ENCODE data around the gene SAG. TPM values are rescaled to one million over a fixed set of nuclear protein-coding genes. Genes with fewer than 3 reads are reported as not detected.

The SAG gene
- total RNA-seq, 1 donor from 2014 or later, result not detected

DNA sequence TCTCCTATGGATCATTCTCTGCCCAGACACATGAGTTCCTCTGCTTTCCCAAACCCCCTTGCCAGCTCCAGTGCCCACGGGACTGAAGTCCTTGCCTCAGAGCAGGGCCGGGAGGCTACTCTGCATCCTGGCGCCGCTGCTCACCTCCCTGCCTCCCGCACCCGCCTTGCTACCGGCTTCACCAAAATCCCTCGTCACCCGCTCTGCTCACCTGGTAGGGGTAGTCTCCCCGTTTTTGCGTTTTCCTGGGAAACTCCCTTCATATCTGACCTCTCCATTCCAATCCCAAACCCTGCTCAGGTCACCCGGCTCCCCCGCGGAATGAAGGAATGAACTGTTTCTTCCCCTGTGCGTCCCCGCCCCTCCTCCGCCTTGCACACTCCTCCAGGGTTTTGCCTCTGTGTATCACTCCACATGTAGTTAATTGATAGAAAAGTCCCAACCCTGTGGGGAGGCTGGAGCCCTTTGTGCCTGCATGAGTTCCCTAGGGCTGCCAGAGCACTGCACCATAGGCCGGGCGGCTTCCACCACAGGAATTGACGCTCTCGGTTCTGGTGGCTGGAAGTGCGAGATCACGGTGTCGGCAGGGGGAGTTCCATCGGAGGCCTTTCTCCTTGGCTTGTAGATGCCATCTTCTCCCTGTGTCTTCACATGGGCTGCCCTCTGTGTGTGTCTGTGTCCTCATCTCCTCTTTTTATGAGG, 44.7 kb downstream of the SAG start:
- Mint-ChIP-seq H3K27me3 (ENCODE audit: unreplicated experiment) (peaks cover 12% of the 10 kb centered on the region), H3K27ac (ENCODE audit: unreplicated experiment) (no peak overlapping the region), H3K9me3 (ENCODE audit: unreplicated experiment) (peaks cover 12% of the 10 kb centered on the region), H3K4me3 (ENCODE audit: unreplicated experiment) (peak overlapping the region; percentile 21), H3K4me1 (ENCODE audit: low read depth, unreplicated experiment) (peaks cover 13% of the 10 kb centered on the region), H3K36me3 (ENCODE audit: unreplicated experiment) (peaks cover 5% of the 10 kb centered on the region)
- no peak for DNase-seq
- TF ChIP-seq, protein P1, sequence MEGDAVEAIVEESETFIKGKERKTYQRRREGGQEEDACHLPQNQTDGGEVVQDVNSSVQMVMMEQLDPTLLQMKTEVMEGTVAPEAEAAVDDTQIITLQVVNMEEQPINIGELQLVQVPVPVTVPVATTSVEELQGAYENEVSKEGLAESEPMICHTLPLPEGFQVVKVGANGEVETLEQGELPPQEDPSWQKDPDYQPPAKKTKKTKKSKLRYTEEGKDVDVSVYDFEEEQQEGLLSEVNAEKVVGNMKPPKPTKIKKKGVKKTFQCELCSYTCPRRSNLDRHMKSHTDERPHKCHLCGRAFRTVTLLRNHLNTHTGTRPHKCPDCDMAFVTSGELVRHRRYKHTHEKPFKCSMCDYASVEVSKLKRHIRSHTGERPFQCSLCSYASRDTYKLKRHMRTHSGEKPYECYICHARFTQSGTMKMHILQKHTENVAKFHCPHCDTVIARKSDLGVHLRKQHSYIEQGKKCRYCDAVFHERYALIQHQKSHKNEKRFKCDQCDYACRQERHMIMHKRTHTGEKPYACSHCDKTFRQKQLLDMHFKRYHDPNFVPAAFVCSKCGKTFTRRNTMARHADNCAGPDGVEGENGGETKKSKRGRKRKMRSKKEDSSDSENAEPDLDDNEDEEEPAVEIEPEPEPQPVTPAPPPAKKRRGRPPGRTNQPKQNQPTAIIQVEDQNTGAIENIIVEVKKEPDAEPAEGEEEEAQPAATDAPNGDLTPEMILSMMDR (IDR thresholded peaks at IDR 0.05; ENCODE audit: partially characterized antibody, unreplicated experiment), result no peak

DNA sequence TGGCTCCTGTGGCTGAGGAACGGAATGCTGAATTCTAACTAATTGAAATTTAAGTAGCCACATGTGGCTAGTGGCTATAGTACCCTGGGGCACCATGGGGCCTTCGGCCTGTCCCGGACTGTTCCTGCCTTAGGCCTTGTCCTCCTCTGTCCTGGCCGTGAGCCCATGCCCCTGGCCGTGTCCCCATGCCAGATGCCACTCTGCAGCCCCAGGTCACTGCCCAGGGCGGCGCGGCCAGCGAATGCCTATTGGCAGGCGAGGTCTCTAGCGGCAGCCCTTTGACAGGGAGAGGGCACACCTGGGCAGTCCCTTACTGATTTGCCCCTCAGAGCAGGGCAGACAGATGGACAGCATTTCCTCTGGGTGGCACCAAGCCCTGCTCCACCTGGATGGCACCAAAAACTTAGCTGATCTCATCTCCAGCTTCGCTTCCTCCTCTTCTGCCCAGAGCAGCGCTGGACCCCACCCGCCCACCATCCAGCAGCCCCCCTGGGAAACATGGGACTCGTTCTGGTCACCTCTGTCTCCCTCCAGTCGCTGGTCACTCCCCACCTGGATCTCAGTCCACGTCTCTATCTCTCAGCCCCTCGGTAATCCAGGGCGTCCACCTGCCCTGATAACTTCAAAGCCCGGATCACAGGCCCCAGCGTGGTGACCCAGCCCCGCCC, 45.6 kb downstream of the SAG start:
- DNase-seq, result no peak
- H3K4me3 Mint-ChIP-seq (ENCODE audit: unreplicated experiment), result peak overlapping the region; percentile 93
- peaks cover 9% of the 10 kb centered on the region for H3K9me3 Mint-ChIP-seq (ENCODE audit: unreplicated experiment)
- TF ChIP-seq, protein P1 (IDR thresholded peaks at IDR 0.05; ENCODE audit: partially characterized antibody, unreplicated experiment), result no peak
- H3K27ac Mint-ChIP-seq (ENCODE audit: unreplicated experiment), result peak overlapping the region; percentile 53
- H3K36me3 Mint-ChIP-seq (ENCODE audit: unreplicated experiment), result no peaks in the 10 kb centered on the region
- peaks cover 12% of the 10 kb centered on the region for H3K27me3 Mint-ChIP-seq (ENCODE audit: unreplicated experiment)
- H3K4me1 Mint-ChIP-seq (ENCODE audit: low read depth, unreplicated experiment), result peaks cover 13% of the 10 kb centered on the region

DNA sequence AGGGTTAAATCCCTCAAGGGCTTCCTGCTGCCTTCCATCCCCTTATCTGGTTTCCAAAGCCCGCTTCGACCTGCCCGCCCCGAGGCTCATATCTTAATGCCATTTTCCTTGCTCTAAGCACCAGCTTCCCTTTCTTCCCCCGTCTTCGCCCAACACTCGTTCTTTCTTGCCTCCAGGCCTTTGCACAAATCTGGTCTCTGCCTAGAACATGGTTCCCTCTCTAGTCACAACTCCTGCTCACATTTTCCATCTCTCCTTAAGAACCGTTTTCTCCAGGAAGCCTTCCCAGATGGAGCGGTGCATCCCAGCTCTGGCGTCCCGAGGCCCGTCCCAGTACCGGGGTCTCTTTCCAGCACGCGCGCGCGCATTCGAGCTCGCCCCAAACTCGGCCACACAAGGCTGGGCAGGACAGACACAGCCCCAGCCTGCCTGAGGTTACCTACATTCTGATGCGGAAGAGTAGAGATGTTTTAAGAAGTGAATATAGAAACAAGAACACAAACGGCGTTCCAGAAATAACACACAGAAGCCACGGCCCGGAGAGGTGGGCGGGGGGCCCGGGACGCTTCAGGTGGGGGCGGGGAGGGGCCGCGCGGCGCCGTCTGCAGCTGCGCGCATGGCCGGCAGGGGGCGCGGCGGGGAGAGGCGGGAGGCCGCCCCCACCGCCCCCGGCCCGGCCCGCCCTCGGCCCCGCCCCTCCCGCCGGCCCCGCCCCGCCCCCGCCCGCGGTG, 46.3 kb downstream of the SAG start, which contains the start of gene DGKD:
Gene DGKD, plus strand, starts transcription at position 726 of the 731 bp plus-strand sequence. CDS start 25 bp downstream, outside the sequence.
- H3K27ac Mint-ChIP-seq (ENCODE audit: unreplicated experiment), result peak within 1 kb of the TSS; percentile 53
- H3K9me3 Mint-ChIP-seq (ENCODE audit: unreplicated experiment), result peaks cover 9% of the 10 kb centered on the region
- H3K27me3 Mint-ChIP-seq (ENCODE audit: unreplicated experiment), result peaks cover 12% of the 10 kb centered on the region
- peak; percentile 74 for DNase-seq
- H3K36me3 Mint-ChIP-seq (ENCODE audit: unreplicated experiment), result no peaks in the 10 kb centered on the region
- H3K4me1 Mint-ChIP-seq (ENCODE audit: low read depth, unreplicated experiment), result peaks cover 17% of the 10 kb centered on the region
- TF ChIP-seq, protein P1 (IDR thresholded peaks at IDR 0.05; ENCODE audit: partially characterized antibody, unreplicated experiment), result peak; percentile 21
- H3K4me3 Mint-ChIP-seq (ENCODE audit: unreplicated experiment), result peak within 1 kb of the TSS; percentile 93

DNA sequence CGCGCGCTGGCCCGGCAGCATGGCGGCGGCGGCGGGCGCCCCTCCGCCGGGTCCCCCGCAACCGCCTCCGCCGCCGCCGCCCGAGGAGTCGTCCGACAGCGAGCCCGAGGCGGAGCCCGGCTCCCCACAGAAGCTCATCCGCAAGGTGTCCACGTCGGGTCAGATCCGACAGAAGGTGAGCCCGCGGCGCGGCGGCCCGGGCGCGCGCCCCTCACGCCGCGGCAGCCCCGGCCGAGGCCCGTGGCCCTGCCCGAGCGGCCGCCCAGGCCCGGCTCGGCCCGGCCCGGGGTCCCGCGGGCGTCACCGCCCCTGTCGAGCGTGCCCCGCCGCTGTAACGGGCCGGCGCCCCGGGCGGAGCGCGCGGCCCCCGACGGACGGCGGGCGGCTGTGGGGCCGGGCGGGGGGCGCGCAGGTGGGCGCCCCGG, 46.9 kb downstream of the SAG start:
- Mint-ChIP-seq H3K4me1 (ENCODE audit: low read depth, unreplicated experiment) (peaks cover 19% of the 10 kb centered on the region), H3K9me3 (ENCODE audit: unreplicated experiment) (peaks cover 9% of the 10 kb centered on the region), H3K27ac (ENCODE audit: unreplicated experiment) (no peak overlapping the region), H3K36me3 (ENCODE audit: unreplicated experiment) (no peaks in the 10 kb centered on the region), H3K27me3 (ENCODE audit: unreplicated experiment) (peaks cover 12% of the 10 kb centered on the region), H3K4me3 (ENCODE audit: unreplicated experiment) (no peak overlapping the region)
- DNase-seq, result no peak
- TF ChIP-seq, protein P1 (IDR thresholded peaks at IDR 0.05; ENCODE audit: partially characterized antibody, unreplicated experiment), result no peak

All from glutamatergic neuron (in vitro differentiated cells).